CD4-positive, alpha-beta T cell treated with Interleukin-4 for 1 hour (primary cell): ENCODE results near the gene LTBP1.
"Not testable (repeated sequence)": the region's sequence is repeated elsewhere in the genome, so short reads cannot be mapped to it uniquely, and the experiment has no call there.

Experiments
- DNase-seq, 2 donors: peaks; one replicate each; pipeline ENCODE4 v3.0.0-alpha.2; 2020 to 2022

LTBP1 gene

GRCh38 chr2:32965523-32966171 lies 18.9 kb downstream of the LTBP1 start:
- DNase-seq, result no peak

GRCh38 chr2:32969444-32970162 lies 22.9 kb downstream of the LTBP1 start:
- DNase-seq, result no peak

DNA sequence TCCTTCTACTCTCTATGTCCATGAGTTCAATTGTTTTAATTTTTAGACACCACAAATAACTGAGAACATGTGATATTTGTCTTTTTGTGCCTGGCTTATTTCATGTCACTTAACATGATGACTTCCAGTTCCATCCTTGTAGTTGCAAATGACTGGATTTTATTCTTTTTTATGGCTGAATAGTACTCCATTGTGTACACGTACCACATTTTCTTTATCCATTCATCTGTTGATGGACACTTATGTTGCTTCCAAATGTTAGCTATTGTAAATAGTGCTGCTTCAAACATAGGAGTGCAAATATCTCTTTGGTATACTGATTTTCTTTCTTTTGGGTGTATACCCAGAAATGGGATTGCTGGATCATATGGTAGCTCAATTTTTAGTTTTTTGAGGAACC lies 27.0 kb downstream of the LTBP1 start:
- DNase-seq, result not testable (repeated sequence)

- DNase-seq, result no peak
Measured at GRCh38 chr2:32976409-32977063, 29.8 kb downstream of the LTBP1 start.

DNA sequence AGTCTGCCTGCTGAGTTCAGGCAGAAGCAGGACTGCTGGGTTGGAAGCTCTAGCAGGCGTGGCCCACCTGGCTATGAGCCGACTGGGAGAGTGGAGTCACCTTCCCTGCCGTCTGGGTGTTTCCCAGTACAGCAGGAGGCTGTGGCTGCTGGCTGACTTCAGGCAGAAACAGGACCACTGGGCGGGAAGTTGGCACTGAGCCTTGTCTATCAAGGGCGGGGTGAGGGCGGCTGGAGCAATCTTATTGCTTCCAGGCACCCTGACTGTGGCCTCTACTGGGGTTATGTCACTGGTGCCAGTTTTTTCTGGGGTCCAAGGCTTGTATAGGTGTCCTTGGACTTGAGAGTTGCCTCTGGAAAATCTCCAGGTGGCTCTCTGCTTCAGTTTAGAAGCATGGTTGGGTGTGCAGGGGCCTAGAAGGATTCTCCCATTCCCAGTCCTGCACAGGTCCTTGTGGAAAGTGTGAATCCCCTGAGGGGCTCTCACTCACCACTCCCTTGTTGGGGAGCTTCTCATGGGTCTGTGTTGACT lies 30.5 kb downstream of the LTBP1 start:
- no peak for DNase-seq

DNA sequence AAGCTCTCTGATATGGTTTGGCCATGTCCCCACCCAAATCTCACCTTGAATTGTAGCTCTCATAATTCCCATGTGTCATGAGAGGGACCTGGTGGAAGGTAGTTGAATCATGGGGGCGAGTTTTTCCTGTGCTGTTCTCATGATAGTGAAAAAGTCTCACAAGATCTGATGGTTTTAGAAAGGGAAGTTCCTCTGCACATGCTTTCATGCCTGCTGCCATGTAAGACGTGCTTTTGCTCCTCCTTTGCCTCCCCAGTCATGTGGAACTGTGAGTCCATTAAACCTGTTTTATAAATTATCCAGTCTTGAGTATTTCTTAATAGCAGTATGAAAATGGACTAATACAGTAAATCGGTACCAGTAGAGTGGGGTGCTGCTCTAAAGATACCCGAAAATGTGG lies 34.9 kb downstream of the LTBP1 start:
- DNase-seq, result no peak

DNA sequence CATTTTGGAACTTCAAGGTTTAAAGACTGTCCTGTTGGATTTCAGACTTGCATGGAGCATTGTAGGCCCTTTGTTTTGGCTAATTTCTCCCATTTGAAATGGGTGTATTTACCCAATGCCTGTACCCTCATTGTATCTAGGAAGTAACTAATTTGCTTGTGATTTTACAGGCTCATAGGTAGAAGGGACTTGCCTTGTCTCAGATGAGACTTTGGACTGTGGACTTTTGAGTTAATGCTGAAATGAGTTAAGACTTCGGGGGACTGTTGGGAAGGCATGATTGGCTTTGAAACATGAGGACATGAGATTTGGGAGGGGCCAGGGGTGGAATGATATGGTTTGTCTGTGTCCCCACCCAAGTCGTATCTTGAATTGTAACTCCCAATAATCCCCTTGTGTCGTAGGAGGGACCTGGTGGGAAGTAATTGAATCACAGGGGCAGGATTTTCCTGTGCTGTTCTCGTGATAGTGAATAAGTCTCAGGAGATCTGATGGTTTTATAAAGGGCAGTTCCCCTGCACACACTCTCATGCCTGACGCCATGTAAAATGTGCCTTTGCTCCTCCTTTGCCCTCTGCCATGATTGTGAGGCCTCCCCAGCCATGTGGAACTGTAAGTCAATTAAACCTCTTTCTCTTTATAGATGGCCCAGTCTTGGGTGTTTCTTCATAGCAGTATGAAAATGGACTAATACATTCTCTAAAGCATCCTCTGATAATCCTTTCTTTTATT lies 36.6 kb downstream of the LTBP1 start:
- not testable (repeated sequence) for DNase-seq

DNA sequence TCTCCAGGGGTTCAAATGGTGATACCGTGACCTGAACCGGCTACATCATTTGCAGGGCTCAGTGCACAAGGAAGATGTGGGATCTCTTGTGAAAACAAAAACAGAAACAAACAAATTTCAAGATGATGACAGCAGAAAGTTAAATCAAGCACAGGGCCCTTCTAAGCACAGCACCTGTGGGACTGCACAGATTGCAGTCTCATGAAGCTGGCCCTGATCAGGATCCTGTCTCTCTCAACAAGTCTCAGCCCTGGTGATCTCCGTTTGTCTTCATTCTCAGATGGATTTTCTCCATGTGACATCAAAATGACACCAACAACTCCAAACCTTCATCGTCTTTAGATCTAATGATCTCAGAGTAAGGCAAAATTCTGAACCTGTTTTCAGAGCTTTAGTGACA lies 39.7 kb downstream of the LTBP1 start:
- no peak for DNase-seq

GRCh38 chr2:32988525-32988924 lies 41.8 kb downstream of the LTBP1 start:
- no peak for DNase-seq

DNA sequence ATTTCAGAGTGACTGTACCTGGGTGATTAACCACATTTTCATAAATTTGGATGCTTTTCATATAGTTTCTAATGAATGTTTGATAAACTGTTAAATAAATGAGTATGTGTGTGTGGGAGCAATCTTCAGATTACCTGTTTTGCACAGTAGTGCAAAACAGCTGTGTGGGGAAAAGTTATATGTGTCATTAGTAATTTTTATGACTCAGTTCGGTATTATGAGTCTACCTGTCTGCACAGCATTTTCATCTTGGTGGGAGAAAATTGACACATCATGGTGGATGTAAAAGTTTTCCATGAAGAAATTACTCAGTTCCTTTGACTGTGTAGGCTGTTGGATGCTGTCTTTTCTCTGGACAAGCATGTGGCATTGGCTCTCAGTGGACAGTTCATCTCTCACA lies 43.8 kb downstream of the LTBP1 start:
- no peak for DNase-seq

DNA sequence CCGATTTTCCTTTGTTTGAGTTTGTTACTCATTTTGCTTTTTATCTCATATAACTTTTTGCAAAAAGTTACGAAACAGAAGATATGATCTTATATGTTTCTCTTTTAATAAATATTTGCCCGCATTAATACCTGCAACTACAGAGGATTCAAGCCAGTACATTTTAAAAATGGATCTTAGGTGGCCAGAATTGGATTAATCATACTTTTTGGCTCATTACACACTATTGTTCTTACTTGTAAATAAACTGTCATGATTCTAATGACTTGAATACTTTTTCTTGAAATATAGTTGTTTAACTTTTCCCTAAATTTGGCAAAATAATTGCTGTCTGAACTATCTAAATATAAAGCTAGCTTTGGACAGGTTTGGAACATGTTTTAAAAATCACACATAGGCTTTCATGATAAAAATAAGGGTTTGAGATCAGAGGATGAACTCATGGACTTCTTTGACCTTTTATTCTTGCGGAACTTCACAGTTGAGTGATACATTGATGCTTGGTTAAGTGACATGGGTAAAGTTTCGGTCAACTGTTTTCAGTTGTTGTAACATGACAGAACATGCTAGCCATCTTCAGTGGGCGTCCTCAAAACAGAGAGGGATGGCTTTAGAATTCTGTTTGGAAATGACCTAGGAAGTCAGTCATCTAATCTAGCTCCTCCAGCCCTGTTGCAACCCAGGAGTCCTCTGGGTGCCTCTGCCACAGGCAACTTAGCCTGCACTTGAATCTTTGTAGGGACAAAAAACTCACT lies 44.5 kb downstream of the LTBP1 start:
- no peak for DNase-seq

DNA sequence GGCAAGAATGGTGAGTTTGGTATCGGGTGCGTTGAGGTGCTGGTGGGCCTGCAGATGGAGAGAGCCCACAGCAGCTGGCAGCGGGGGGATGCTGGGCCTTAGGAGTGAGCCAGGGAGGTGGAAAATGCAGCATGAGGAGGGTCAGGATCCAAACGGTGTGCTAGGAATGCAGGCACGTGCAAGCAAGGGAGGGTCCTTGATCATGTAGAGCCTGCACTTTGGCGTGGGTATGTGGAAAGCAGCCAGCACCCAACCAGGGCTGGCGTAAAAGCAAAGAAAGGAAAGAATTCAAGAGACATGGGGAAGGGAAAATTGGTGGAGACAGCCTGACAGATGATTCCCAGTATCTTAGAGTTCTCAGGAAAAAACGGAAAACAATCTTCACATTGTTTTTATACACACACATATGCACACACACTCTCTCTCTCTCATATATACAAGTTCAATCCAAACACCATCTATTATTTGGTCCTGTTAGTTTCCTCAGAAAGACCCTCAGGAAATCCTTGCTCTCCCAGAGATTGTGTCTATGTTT lies 46.3 kb downstream of the LTBP1 start:
- DNase-seq, result no peak

DNA sequence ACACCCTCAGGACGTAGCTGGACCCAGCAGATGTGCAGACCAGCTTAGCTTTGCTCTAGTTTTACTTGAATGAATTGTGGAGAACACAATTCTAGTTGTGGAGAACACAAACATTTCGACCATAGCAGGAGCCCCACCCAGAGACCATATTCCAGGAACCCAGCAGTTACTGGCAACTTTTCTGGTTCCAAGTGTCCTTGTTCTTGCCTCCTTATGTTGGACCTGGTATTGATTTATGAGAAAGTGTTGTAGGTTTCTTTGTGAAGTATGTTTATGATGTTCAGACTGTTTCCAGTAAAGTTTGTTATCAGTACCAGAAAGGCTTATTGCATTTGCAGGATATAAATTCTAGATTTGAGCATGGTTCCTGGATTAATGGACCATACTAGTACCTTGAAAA lies 51.0 kb downstream of the LTBP1 start:
- no peak for DNase-seq

GRCh38 chr2:33000986-33001385 lies 54.2 kb downstream of the LTBP1 start:
- no peak for DNase-seq

DNA sequence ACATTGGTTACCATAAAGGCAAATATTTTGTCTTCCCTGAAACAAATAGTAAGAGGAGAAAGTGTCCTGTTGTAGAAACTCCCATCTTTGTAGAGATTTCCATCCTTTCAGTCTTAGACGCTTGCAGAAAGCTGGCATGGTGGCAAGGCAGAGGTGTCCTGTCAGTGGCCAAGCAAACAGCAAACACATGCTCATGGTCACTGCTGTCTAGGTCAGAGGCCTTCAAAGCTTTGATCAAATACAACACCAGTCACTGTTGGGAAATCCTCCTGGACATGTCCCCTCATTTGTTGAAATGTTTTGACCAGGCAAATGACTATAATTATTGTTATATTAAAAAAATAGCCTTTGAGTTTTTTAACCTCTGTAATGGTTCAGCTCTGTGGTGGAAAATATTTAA lies 55.1 kb downstream of the LTBP1 start:
- no peak for DNase-seq

GRCh38 chr2:33002863-33003262 lies 56.1 kb downstream of the LTBP1 start:
- no peak for DNase-seq

DNA sequence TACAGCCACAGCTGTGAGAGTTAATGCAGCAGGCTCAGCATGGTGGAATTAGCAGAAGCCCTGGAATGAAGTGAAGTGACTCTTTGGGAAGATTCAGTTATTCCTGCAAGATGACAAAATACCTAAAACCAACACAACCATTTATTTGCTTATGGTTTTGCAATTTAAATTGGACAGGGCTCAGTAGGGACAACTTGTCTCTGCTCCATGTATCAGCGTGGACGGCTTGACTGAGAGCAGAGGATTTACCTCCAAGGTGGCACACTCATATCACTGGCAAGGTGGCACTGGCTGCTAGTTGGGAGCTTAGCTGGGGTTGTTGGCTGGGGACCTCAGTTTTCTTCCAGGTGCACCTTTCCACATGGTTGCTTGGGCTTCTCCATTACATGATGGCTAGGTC lies 58.3 kb downstream of the LTBP1 start:
- DNase-seq, result no peak

DNA sequence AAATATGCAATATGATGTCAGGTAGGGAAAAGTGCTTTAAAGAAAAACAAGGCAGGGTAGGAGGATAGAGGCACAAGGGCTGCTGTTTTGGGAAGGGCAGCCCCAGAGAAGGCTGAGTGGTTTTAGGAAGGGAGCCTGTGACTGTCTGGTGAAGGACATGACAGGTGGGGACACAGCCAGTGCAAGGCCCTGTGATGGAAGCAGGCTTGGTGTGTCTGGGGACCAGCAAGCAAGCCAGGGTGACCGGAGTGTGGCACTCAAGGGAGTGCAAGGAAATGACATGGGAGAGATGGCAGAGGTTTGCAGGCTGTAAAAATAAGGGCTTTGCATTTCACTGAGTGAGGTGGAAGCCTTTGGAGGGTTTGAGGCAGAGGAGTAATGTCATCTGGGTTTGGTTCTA lies 62.0 kb downstream of the LTBP1 start:
- no peak for DNase-seq

- DNase-seq, result no peak
Measured at GRCh38 chr2:33009249-33009648, 62.5 kb downstream of the LTBP1 start.

GRCh38 chr2:33011373-33011772 lies 64.6 kb downstream of the LTBP1 start:
- DNase-seq, result no peak

GRCh38 chr2:33011941-33012340 lies 65.2 kb downstream of the LTBP1 start:
- no peak for DNase-seq

DNA sequence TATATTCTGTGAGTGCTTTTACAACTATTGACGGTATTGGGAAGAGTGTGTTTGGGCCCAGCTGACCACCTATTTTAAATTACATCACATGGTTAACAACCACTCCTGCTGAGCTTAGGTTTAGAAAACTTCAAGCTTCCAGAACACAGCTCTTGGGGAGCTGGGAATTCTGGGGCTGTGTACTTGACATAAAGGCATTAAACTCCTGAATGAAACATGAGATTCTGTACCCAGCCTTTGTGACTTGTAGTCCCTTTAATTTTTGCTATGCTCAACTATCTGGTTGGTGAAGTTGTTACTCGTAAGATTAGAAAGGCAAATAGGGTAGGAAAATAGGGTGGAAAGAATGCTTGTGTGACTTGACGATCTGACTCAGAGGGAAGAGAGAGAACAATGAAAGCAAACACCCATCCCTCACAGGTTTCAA lies 66.9 kb downstream of the LTBP1 start:
- DNase-seq, result no peak
